Upper lobe of right lung (tissue), 1 donor: ENCODE data around the gene SUMO3. TPM values are rescaled to one million over a fixed set of nuclear protein-coding genes. Genes with fewer than 3 reads are reported as not detected.
A peak's percentile ranks its signal among the peaks of the same experiment; 100 is the strongest.

Experiments used
- ATAC-seq: fragments of 200-7000 bp; cut with Tn5 transposase; one replicate; pipeline ENCODE4 v1.9.1; 2020; ENCODE audit warnings: mild to moderate bottlenecking, moderate library complexity
- DNase-seq: peaks from one replicate; pipeline ENCODE4 v3.0.0-alpha.2; 2020
- H3K27ac ChIP-seq: fragments of 200-600 bp; one replicate; pipeline ENCODE4 v1.8.0; 2022
- H3K27me3 ChIP-seq: fragments of 200-600 bp; one replicate; pipeline ENCODE4 v1.8.0; 2022; ENCODE audit warnings: mild to moderate bottlenecking
- H3K36me3 ChIP-seq: fragments of 200-600 bp; one replicate; pipeline ENCODE4 v1.8.0; 2022
- H3K4me1 ChIP-seq: fragments of 200-600 bp; one replicate; pipeline ENCODE4 v1.8.0; 2022
- H3K4me3 ChIP-seq: fragments of 200-600 bp; one replicate; pipeline ENCODE4 v1.8.0; 2022; ENCODE audit warnings: mild to moderate bottlenecking
- H3K9me3 ChIP-seq: fragments of 200-600 bp; one replicate; pipeline ENCODE4 v1.8.0; 2022
- CTCF ChIP-seq: fragments of 200-600 bp; IDR thresholded peaks from one replicate; pipeline ENCODE4 v1.8.0; 2022; ENCODE audit warnings: antibody characterized with exemption
- intact Hi-C: fragments of 100-400 bp; cut with DNase I; formaldehyde crosslinking; loops from one replicate; pipeline ENCODE4 v1.11.0; 2022
- total RNA-seq: library from RNA; stranded (reverse); fragmentation: NEBNext Ultra II Directional; extraction: Animal tissue kit (Norgen Biotek cat#: 25700); gene quantifications from one replicate; pipeline ENCODE4 v1.2.1, GENCODE V29; 2021
- donor health status: DM: no; HTN: yes; CAD: no; lungs with severe emphysema.

SUMO3 gene
- total RNA-seq, 1 donor from 2014 or later: 85.0 TPM

- H3K4me1 ChIP-seq: peaks cover 18% of the 10 kb centered on the region
- H3K27me3 ChIP-seq: no peaks in the 10 kb centered on the region
- DNase-seq (no peak), ATAC-seq (no peak)
- H3K4me3 ChIP-seq: peak overlapping the region; percentile 97
- peaks cover 49% of the 10 kb centered on the region for H3K36me3 ChIP-seq
- H3K27ac ChIP-seq: peak overlapping the region; percentile 84
- intact Hi-C loops: loop anchor here (10.0 kb wide), 2 partner anchors 52 to 132 kb away; no protein-coding TSS in a partner anchor
- no peak for TF ChIP-seq CTCF
- no peaks in the 10 kb centered on the region for H3K9me3 ChIP-seq
Measured at GRCh38 chr21:44802396-44803153, 15.3 kb downstream of the SUMO3 start.

GRCh38 chr21:44801468-44802395, 16.1 kb downstream of the SUMO3 start, which contains the start of gene UBE2G2:
Gene UBE2G2 (minus strand): TSS chr21:44801820. CDS start chr21:44801748, 72 bp downstream.
- Histone ChIP-seq H3K27ac (peak within 1 kb of the TSS; percentile 84), H3K4me3 (peak within 1 kb of the TSS; percentile 97), H3K36me3 (peaks cover 42% of the 10 kb centered on the region), H3K4me1 (peaks cover 18% of the 10 kb centered on the region), H3K27me3 (no peaks in the 10 kb centered on the region), H3K9me3 (no peaks in the 10 kb centered on the region)
- peak; percentile 93 for DNase-seq
- TF ChIP-seq CTCF: no peak
- ATAC-seq: peak; percentile 98
- intact Hi-C loops: loop anchor here (10.0 kb wide), 2 partner anchors 53 to 133 kb away; no protein-coding TSS in a partner anchor

- peak; percentile 45 for ATAC-seq
- Histone ChIP-seq H3K4me1 (peaks cover 18% of the 10 kb centered on the region), H3K27me3 (no peaks in the 10 kb centered on the region), H3K4me3 (peak overlapping the region; percentile 97), H3K9me3 (no peaks in the 10 kb centered on the region), H3K27ac (peak overlapping the region; percentile 84), H3K36me3 (peaks cover 38% of the 10 kb centered on the region)
- peak; percentile 31 for TF ChIP-seq CTCF
- DNase-seq: no peak
- intact Hi-C loops: loop anchor here (10.0 kb wide), 2 partner anchors 54 to 134 kb away; no protein-coding TSS in a partner anchor
Measured at GRCh38 chr21:44800971-44801467, 16.8 kb downstream of the SUMO3 start.

GRCh38 chr21:44800103-44800502, 17.8 kb downstream of the SUMO3 start:
- Histone ChIP-seq H3K36me3 (peaks cover 29% of the 10 kb centered on the region), H3K27ac (no peak overlapping the region), H3K4me1 (peaks cover 18% of the 10 kb centered on the region), H3K27me3 (no peaks in the 10 kb centered on the region), H3K9me3 (no peaks in the 10 kb centered on the region), H3K4me3 (no peak overlapping the region)
- intact Hi-C loops: loop anchor here (10.0 kb wide), 2 partner anchors 55 to 135 kb away; no protein-coding TSS in a partner anchor
- ATAC-seq: no peak
- TF ChIP-seq CTCF: peak; percentile 38
- no peak for DNase-seq

GRCh38 chr21:44799646-44800045, 18.2 kb downstream of the SUMO3 start:
- Histone ChIP-seq H3K36me3 (peaks cover 25% of the 10 kb centered on the region), H3K4me3 (no peak overlapping the region), H3K27ac (no peak overlapping the region), H3K9me3 (no peaks in the 10 kb centered on the region), H3K27me3 (no peaks in the 10 kb centered on the region), H3K4me1 (peaks cover 18% of the 10 kb centered on the region)
- peak; percentile 21 for ATAC-seq
- no peak for TF ChIP-seq CTCF
- intact Hi-C loops: loop anchor here (10.0 kb wide), 2 partner anchors 55 to 135 kb away; no protein-coding TSS in a partner anchor
- no peak for DNase-seq
